ENCODE data around the gene LRRC8B. TPM values are rescaled to one million over a fixed set of nuclear protein-coding genes. Genes with fewer than 3 reads are reported as not detected.

Gene LRRC8B
- total and polyA plus RNA-seq, 11 donors, result 0.91 to 10.4 (median 4.7) TPM

DNA sequence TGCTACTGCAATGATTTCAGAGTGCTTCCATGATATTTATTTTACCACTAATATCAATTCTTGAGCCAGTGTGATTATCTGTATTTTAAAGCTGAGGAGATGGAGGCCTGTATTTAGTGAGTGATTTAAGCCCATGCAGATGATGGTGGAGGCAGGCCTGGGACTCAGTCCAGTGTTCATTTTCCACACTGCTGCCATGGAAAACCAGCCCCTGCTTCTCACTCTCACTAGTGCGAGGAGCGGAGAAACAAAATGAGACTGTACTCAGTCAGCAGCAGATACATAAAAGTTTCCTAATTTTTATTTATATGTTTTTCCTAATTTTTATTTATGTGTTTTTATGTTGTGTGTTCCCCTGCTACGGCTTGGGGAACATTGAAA is 32.8 kb downstream of the LRRC8B start:
- ATAC-seq, result no peak
- no peaks in the 10 kb centered on the region for H3K27me3 ChIP-seq
- peak overlapping the region in 1 of 12 donors; percentile 46 for H3K27ac ChIP-seq
- no peak for DNase-seq
- no peak overlapping the region for H3K4me3 ChIP-seq
- TF ChIP-seq POLR2A (IDR thresholded peaks at IDR 0.05), result no peak
- TF ChIP-seq, protein P1, sequence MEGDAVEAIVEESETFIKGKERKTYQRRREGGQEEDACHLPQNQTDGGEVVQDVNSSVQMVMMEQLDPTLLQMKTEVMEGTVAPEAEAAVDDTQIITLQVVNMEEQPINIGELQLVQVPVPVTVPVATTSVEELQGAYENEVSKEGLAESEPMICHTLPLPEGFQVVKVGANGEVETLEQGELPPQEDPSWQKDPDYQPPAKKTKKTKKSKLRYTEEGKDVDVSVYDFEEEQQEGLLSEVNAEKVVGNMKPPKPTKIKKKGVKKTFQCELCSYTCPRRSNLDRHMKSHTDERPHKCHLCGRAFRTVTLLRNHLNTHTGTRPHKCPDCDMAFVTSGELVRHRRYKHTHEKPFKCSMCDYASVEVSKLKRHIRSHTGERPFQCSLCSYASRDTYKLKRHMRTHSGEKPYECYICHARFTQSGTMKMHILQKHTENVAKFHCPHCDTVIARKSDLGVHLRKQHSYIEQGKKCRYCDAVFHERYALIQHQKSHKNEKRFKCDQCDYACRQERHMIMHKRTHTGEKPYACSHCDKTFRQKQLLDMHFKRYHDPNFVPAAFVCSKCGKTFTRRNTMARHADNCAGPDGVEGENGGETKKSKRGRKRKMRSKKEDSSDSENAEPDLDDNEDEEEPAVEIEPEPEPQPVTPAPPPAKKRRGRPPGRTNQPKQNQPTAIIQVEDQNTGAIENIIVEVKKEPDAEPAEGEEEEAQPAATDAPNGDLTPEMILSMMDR (IDR thresholded peaks at IDR 0.05), result no peak
- H3K4me1 ChIP-seq, result peaks cover 0 to 54% (median 11%) of the 10 kb centered on the region in 12 donors
- intact Hi-C loops (cut with DNase I), result no loop called here
- no peaks in the 10 kb centered on the region for H3K36me3 ChIP-seq
- no peaks in the 10 kb centered on the region for H3K9me3 ChIP-seq
- 94 to 97% (median 96%) methylated on average over 3 of the region's 3 CpGs for WGBS, 4 donors

DNA sequence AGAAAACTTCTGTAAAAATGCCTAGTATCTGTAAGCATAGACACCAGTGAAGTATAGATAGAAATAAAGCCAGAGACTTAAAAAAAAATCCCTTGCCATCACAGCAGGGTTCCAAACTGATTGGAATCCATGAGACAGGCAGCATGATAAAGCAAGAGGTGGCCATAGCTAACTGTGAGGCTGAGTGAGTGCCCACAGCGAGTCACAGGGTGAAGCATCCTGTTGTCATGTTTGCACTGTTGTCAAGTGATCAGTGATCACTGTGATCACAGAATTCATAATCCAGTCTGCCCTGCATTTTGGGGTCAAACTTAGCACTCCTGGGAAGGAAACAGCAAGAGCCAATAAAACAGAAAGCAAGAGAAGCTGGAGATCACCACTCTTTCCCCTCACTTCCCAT is 33.3 kb downstream of the LRRC8B start:
- DNase-seq (no peak), ATAC-seq (no peak)
- no peak for TF ChIP-seq POLR2A (IDR thresholded peaks at IDR 0.05)
- TF ChIP-seq, protein P1 (IDR thresholded peaks at IDR 0.05), result no peak
- H3K36me3 ChIP-seq, result no peaks in the 10 kb centered on the region
- WGBS, 4 donors, result 91 to 100% (median 94%) methylated on average over 1 of the region's 1 CpG
- H3K4me1 ChIP-seq, result peaks cover 0 to 48% (median 9%) of the 10 kb centered on the region in 12 donors
- no peaks in the 10 kb centered on the region for H3K9me3 ChIP-seq
- intact Hi-C loops (cut with DNase I), result no loop called here
- no peak overlapping the region for H3K4me3 ChIP-seq
- peak overlapping the region in 1 of 12 donors; percentile 46 for H3K27ac ChIP-seq
- no peaks in the 10 kb centered on the region for H3K27me3 ChIP-seq

DNA sequence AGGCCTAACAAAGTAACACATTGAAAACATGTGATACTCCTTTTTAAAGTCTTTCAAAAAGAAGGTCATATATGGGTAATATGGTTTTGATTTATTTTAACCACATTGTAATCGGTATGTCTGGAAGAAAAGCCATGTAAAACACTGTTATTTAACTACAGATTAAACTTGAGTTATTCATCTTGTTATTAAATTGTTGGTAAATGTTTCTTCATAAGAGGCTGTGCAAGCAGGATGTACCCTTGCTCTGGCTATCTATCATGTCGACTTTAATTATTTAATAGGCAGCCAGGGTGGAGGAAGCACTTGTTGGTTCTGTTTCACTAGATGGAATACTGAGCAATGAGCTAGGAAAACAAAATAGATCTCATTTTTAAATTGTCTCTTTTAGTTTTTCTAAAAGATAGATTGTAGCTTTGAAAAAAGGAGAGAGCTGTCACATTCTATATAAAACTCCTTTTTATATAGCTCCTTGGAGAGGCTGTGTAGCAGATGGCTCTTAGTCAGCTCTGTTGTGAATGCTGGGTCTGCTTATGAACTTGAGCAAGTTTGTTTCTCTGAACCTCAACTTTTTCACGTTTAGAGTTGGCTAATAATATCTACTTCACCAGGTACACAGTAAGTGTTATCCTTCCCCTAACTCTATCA is 39.5 kb downstream of the LRRC8B start:
- H3K4me1 ChIP-seq, result peaks cover 0 to 27% (median 7%) of the 10 kb centered on the region in 12 donors
- no peak for DNase-seq
- H3K9me3 ChIP-seq, result no peaks in the 10 kb centered on the region
- no peaks in the 10 kb centered on the region for H3K27me3 ChIP-seq
- ATAC-seq, result no peak
- intact Hi-C loops (cut with DNase I), result no loop called here
- TF ChIP-seq, protein P1 (IDR thresholded peaks at IDR 0.05), result no peak
- no peak for TF ChIP-seq POLR2A (IDR thresholded peaks at IDR 0.05)
- no peak overlapping the region for H3K4me3 ChIP-seq
- no peak overlapping the region for H3K27ac ChIP-seq
- 43 to 50% (median 46%) methylated on average over 3 of the region's 3 CpGs for WGBS, 4 donors
- H3K36me3 ChIP-seq, result no peaks in the 10 kb centered on the region

DNA sequence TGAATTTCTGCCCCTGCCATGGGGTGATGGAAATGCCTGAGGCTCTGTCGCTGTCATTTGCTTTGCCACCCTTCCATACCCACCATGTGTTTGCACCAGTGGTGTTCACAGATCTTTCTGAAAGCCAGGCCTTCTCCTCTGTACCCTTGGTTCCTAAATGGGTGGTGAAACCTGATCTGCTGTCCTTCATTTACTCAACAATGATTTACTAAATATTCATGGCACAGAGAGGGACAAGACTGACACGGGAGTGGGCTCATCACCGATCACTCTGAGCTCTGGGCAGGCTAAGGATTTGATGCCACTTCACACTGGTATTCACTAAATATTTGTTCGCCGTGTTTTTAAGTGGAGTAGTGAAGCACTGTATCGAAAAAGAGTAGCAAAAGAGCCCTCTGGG is 40.9 kb downstream of the LRRC8B start:
- TF ChIP-seq POLR2A (IDR thresholded peaks at IDR 0.05), result no peak
- TF ChIP-seq, protein P1 (IDR thresholded peaks at IDR 0.05), result no peak
- Histone ChIP-seq H3K9me3 (peaks cover 0 to 6% (median 0%) of the 10 kb centered on the region in 12 donors), H3K4me1 (peaks cover 0 to 27% (median 7%) of the 10 kb centered on the region in 12 donors), H3K36me3 (no peaks in the 10 kb centered on the region), H3K27ac (peak overlapping the region in 5 of 12 donors; percentile 30 to 70 (median 63)), H3K27me3 (no peaks in the 10 kb centered on the region), H3K4me3 (no peak overlapping the region)
- ATAC-seq (no peak), DNase-seq (no peak)
- intact Hi-C loops (cut with DNase I), result no loop called here
- 96 to 98% (median 97%) methylated on average over 6 of the region's 6 CpGs for WGBS, 4 donors
